IMR-90 (cell line): ENCODE measurements around the gene GALNT13. TPM values are rescaled to one million over a fixed set of nuclear protein-coding genes. Genes with fewer than 3 reads are reported as not detected.

ENCODE experiments used
- ATAC-seq: fragments of 200-7000 bp; cut with Tn5 transposase; 2 replicates; pipeline ENCODE4 v1.9.1; 2020; ENCODE audit warnings: low read depth, mild to moderate bottlenecking, moderate library complexity
- BruUV-seq: library from RNA; stranded (reverse); fragments of 400-500 nt; replicated peaks from 2 replicates; lab custom pipeline; 2021; lab: Mats Ljungman, UMichigan
- CTCF ChIA-PET: fragments of 300-600 bp; formaldehyde crosslinking; extraction: SDS; loops from one replicate; lab custom pipeline; 2021; ENCODE audit warnings: antibody characterized with exemption; lab: Yijun Ruan, JAX
- POLR2A ChIA-PET: fragments of 300-600 bp; sonication (Branson Sonifier 250); formaldehyde crosslinking; loops from one replicate; lab custom pipeline; 2022; ENCODE audit warnings: antibody characterized with exemption; ENCODE audit not compliant: unreplicated experiment; lab: Charles Lee
- DNase-seq: peaks from one replicate; pipeline ENCODE4 v3.0.0; 2013
- H2AFZ ChIP-seq: replicated peaks from 2 replicates; pipeline ENCODE3; 2013; ENCODE audit warnings: low read length, mild to moderate bottlenecking; ENCODE audit not compliant: poor library complexity
- H2AK5ac ChIP-seq: 2 replicates; pipeline ENCODE4 v1.6.1; 2013; ENCODE audit warnings: low read depth, low read length, inconsistent platforms
- H2AK9ac ChIP-seq: replicated peaks from 2 replicates; pipeline ENCODE3; 2013; ENCODE audit warnings: mild to moderate bottlenecking, low read depth, low read length, moderate library complexity; ENCODE audit not compliant: poor library complexity
- H2BK120ac ChIP-seq: 2 replicates; pipeline ENCODE4 v1.6.1; 2013; ENCODE audit warnings: low read depth, low read length, inconsistent platforms
- H2BK15ac ChIP-seq: 3 replicates; pipeline ENCODE4 v1.6.1; 2013; ENCODE audit warnings: low read depth, low read length, inconsistent platforms
- H2BK20ac ChIP-seq: 2 replicates; pipeline ENCODE4 v1.6.1; 2013; ENCODE audit warnings: low read depth, mild to moderate bottlenecking, inconsistent platforms, low read length, moderate library complexity
- H2BK5ac ChIP-seq: 2 replicates; pipeline ENCODE4 v1.6.1; 2013; ENCODE audit warnings: mild to moderate bottlenecking, low read depth, low read length, inconsistent platforms; ENCODE audit not compliant: poor library complexity, severe bottlenecking
- H3K14ac ChIP-seq: replicated peaks from 2 replicates; pipeline ENCODE4 v1.6.1; 2013; ENCODE audit warnings: low read depth, low read length, inconsistent platforms
- H3K18ac ChIP-seq: 2 replicates; pipeline ENCODE4 v1.6.1; 2013; ENCODE audit warnings: low read depth, low read length, control low read depth
- H3K23ac ChIP-seq: 2 replicates; pipeline ENCODE4 v1.6.1; 2013; ENCODE audit warnings: low read depth, low read length, inconsistent platforms
- H3K27ac ChIP-seq: 2 replicates; pipeline ENCODE4 v1.5.1; 2013; ENCODE audit warnings: mild to moderate bottlenecking, control low read depth, low read length; ENCODE audit not compliant: insufficient read depth
- H3K27me3 ChIP-seq: 2 replicates; pipeline ENCODE4 v1.6.1; 2013; ENCODE audit warnings: low read length; ENCODE audit not compliant: control insufficient read depth, insufficient read depth
- H3K36me3 ChIP-seq: 2 replicates; pipeline ENCODE4 v1.6.1; 2013; ENCODE audit warnings: low read length, mixed read lengths; ENCODE audit not compliant: control insufficient read depth, insufficient read depth
- H3K4ac ChIP-seq: 2 replicates; pipeline ENCODE4 v1.6.1; 2013; ENCODE audit warnings: low read depth, low read length, inconsistent platforms
- H3K4me1 ChIP-seq: 2 replicates; pipeline ENCODE4 v1.6.1; 2013; ENCODE audit warnings: low read length, mixed read lengths; ENCODE audit not compliant: control insufficient read depth, insufficient read depth
- H3K4me2 ChIP-seq: 2 replicates; pipeline ENCODE4 v1.6.1; 2013; ENCODE audit warnings: low read depth, mild to moderate bottlenecking, control low read depth, low read length, moderate library complexity
- H3K4me3 ChIP-seq: 2 replicates; pipeline ENCODE4 v1.5.1; 2013; ENCODE audit warnings: low read depth, mild to moderate bottlenecking, control low read depth, low read length, moderate library complexity; ENCODE audit not compliant: insufficient read depth
- H3K56ac ChIP-seq: 2 replicates; pipeline ENCODE4 v1.6.1; 2013; ENCODE audit warnings: low read length, inconsistent platforms; ENCODE audit not compliant: insufficient read depth; ENCODE audit errors: extremely low read depth
- H3K79me1 ChIP-seq, 2 experiments: 2 replicates each; pipeline ENCODE4 v1.6.1; 2013; ENCODE audit warnings: low read length in 2 of 2, inconsistent platforms in 1 of 2, low read depth in 1 of 2
- H3K9ac ChIP-seq: 2 replicates; pipeline ENCODE4 v1.6.1; 2013; ENCODE audit warnings: low read depth, low read length, control low read depth
- H3K9me1 ChIP-seq: 2 replicates; pipeline ENCODE4 v1.6.1; 2013; ENCODE audit warnings: low read length, inconsistent platforms; ENCODE audit not compliant: insufficient read depth
- H3K9me3 ChIP-seq: 2 replicates; pipeline ENCODE4 v1.6.1; 2013; ENCODE audit warnings: low read length; ENCODE audit not compliant: control insufficient read depth, insufficient read depth
- H4K20me1 ChIP-seq: 2 replicates; pipeline ENCODE4 v1.6.1; 2013; ENCODE audit warnings: low read length, inconsistent platforms; ENCODE audit not compliant: insufficient read depth
- H4K5ac ChIP-seq: 2 replicates; pipeline ENCODE4 v1.6.1; 2013; ENCODE audit warnings: mild to moderate bottlenecking, low read depth, low read length, control low read depth
- H4K8ac ChIP-seq, 2 experiments: 2 replicates each; pipeline ENCODE4 v1.6.1; 2013; ENCODE audit warnings: low read depth in 2 of 2, low read length in 2 of 2, control low read depth in 1 of 2, inconsistent platforms in 1 of 2
- H4K91ac ChIP-seq: 2 replicates; pipeline ENCODE4 v1.6.1; 2013; ENCODE audit warnings: low read depth, low read length, inconsistent platforms; ENCODE audit not compliant: insufficient read depth
- CEBPB ChIP-seq: IDR thresholded peaks from 2 replicates; pipeline ENCODE4 v1.6.1; 2012; ENCODE audit warnings: low read depth, low read length, improper control_type of control experiment
- SMC3 ChIP-seq: fragments of 150-350 bp; IDR thresholded peaks from 2 replicates; pipeline ENCODE4 v1.6.1; 2016; ENCODE audit warnings: low read depth, mild to moderate bottlenecking, antibody characterized with exemption, low read length, moderate library complexity
- dilution Hi-C: fragments of 300-500 bp; cut with HindIII; formaldehyde crosslinking; loops from one replicate; pipeline ENCODE4 v1.14.3; 2018; ENCODE audit warnings: low sequenced_read_pairs; ENCODE audit not compliant: unreplicated experiment
- in situ Hi-C: fragments of 300-500 bp; cut with MboI; formaldehyde crosslinking; loops from 3 replicates; pipeline ENCODE4 v1.14.3; 2019; ENCODE audit warnings: low sequenced_read_pairs, inconsistent platforms, mixed read lengths
- intact Hi-C: fragments of 100-400 bp; cut with micrococcal nuclease; formaldehyde crosslinking; loops from 2 replicates; pipeline ENCODE4 v1.10.0; 2022
- polyA plus RNA-seq, 3 experiments: library from polyadenylated mRNA; depleted of rRNA; stranded (reverse); fragments of >200 nt; gene quantifications; 2 replicates each; pipeline ENCODE4 v1.2.3, GENCODE V29; 2012; ENCODE audit warnings: low replicate concordance in 1 of 3
- total RNA-seq: library from RNA; depleted of rRNA; stranded (reverse); fragments of >200 nt; gene quantifications from 2 replicates; pipeline ENCODE4 v1.2.3, GENCODE V29; 2012

Gene GALNT13
- total and polyA plus RNA-seq, 2 of the 4 experiments (the other 2 are of a cell fraction), result 0.03 TPM; not detected in 1

DNA sequence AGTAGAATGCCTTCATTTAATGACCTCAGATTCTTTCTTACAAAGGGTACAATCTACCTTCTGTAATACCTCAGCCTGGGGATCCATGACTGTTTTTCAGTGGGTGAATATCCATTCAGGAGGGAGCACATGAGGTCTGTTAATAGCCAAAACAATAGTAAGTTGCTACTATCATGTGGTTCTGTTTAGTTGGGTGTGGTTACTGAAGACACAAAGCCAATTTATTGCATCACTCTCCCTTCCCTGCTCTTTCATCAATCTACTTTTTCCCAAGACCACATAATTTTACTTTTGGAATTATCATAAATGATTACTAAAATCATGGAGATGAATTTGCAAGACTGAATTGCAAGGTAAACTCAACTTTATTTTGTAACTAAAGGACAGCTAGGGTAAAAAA is 254.2 kb downstream of the GALNT13 start:
- H3K27ac ChIP-seq, result no peak overlapping the region
- H2BK15ac ChIP-seq, result no peak overlapping the region
- H3K9me1 ChIP-seq, result no peaks in the 10 kb centered on the region
- ATAC-seq, result no peak
- in situ Hi-C loops (no loop called here), dilution Hi-C loops (no loop called here), intact Hi-C loops (no loop called here)
- H2AFZ ChIP-seq, result no peak overlapping the region
- no peak overlapping the region for H3K4me3 ChIP-seq
- TF ChIP-seq SMC3 (no peak), CEBPB (peak; percentile 11; the same call in 1 of the 2 replicates)
- no peaks in the 10 kb centered on the region for H3K36me3 ChIP-seq
- H3K4me2 ChIP-seq, result no peak overlapping the region
- H2BK5ac ChIP-seq, result no peak overlapping the region
- H3K4me1 ChIP-seq, result no peaks in the 10 kb centered on the region
- H2BK120ac ChIP-seq, result no peak overlapping the region
- H4K20me1 ChIP-seq, result no peaks in the 10 kb centered on the region
- H4K8ac ChIP-seq, result no peak overlapping the region
- no peak overlapping the region for H3K23ac ChIP-seq
- H4K91ac ChIP-seq, result no peak overlapping the region
- H2AK9ac ChIP-seq, result no peak overlapping the region
- CTCF ChIA-PET, result no interaction called here
- H3K79me1 ChIP-seq, result no peaks in the 10 kb centered on the region
- no peak overlapping the region for H3K4ac ChIP-seq
- no peak overlapping the region for H3K18ac ChIP-seq
- H3K27me3 ChIP-seq, result no peaks in the 10 kb centered on the region
- H3K9me3 ChIP-seq, result peaks cover 2% of the 10 kb centered on the region
- H2AK5ac ChIP-seq, result no peak overlapping the region
- POLR2A ChIA-PET, result no interaction called here
- no peak for DNase-seq
- H3K56ac ChIP-seq, result no peak overlapping the region
- no peak overlapping the region for H2BK20ac ChIP-seq
- H3K14ac ChIP-seq, result no peak overlapping the region
- no peak overlapping the region for H3K9ac ChIP-seq
- no peak overlapping the region for H4K5ac ChIP-seq
- BruUV-seq, result no TSS peak
